Epithelial cell of esophagus (primary cell): ENCODE data around the gene MRS2.

Source experiments
- DNase-seq: peaks from one replicate; pipeline ENCODE4 v3.0.0; 2010; ENCODE audit warnings: low read depth
- H3K4me3 ChIP-seq: 2 replicates; pipeline ENCODE4 v1.5.1; 2011; ENCODE audit warnings: mild to moderate bottlenecking, low read length, control low read depth
- TF ChIP-seq, protein P1 (sequence below): IDR thresholded peaks from 2 replicates; pipeline ENCODE4 v1.5.1; 2011; ENCODE audit warnings: low read depth, mild to moderate bottlenecking, low read length, control low read depth, inconsistent platforms; ENCODE audit not compliant: insufficient read depth; ENCODE audit errors: missing control alignments

The MRS2 gene

DNA sequence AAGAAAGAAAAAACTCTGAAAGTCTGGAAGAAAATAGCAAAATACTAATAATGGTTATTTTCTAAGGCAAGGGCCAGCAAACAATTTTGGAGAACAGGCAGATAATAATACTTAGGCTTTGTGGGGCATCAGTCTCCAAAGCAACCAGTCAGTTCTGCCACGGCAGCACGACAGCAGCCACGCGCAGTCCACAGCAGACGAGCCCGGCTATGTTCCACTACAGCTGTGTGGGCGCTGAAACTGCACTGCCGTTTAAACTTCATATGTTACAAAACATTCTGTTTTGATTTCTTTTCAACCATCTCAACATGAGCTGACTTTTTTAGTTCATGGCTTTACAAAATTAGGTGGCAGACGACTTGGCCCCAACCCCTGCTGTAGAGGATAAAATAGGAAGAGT is 29.9 kb downstream of the MRS2 start:
- TF ChIP-seq, protein P1, sequence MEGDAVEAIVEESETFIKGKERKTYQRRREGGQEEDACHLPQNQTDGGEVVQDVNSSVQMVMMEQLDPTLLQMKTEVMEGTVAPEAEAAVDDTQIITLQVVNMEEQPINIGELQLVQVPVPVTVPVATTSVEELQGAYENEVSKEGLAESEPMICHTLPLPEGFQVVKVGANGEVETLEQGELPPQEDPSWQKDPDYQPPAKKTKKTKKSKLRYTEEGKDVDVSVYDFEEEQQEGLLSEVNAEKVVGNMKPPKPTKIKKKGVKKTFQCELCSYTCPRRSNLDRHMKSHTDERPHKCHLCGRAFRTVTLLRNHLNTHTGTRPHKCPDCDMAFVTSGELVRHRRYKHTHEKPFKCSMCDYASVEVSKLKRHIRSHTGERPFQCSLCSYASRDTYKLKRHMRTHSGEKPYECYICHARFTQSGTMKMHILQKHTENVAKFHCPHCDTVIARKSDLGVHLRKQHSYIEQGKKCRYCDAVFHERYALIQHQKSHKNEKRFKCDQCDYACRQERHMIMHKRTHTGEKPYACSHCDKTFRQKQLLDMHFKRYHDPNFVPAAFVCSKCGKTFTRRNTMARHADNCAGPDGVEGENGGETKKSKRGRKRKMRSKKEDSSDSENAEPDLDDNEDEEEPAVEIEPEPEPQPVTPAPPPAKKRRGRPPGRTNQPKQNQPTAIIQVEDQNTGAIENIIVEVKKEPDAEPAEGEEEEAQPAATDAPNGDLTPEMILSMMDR: no peak
- DNase-seq: no peak
- no peak overlapping the region for H3K4me3 ChIP-seq

DNA sequence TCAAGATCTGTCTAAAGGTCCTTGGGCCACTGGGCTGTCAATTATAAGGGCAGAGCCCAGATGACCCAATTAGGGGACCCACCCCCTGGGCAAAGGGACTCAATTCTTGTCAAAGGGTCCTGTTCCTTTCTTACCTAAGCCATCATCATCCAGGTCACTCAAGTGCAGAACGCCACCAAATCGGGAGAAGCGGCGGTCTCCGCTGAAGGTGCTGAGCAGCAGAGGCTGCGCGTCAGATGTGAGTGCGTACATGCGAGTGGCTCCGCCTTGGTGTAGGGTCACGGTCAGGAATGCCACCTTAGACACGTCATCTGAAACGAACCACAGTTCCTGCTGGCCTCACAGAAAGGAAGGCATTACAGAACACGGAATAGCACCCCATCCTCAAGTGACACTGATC is 34.2 kb downstream of the MRS2 start:
- H3K4me3 ChIP-seq: no peak overlapping the region
- TF ChIP-seq, protein P1: no peak
- no peak for DNase-seq

DNA sequence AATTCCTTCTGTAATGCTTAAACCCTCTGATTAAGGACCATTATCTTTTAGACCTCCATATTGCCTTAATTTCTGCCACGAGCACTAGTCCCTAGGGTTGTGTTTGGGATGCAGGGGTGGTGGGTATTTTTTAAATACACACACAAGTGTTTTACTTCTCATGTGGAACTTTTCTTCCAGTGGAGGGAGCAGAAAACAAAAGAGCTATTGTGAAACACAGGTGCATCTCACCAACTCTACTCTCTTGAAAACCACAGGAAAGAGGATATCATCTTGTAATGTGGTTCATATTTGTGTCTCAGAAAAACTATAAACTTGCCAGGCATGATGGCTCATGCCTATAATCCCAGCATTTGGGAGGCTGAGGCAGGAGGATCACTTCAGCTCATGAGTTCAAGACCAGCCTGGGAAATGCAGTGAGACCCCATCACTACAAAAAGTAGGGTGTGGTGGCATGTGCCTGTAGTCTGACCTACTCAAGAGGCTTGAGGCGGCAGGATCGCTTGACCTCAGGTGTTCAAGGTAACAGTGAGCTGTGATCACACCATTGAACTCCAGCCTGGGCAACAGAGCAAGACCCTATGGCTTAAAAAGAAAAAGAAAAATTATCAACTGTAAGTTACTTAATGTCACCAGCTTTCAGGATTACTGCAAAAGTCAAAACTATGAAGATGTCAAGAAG is 37.3 kb downstream of the MRS2 start:
- no peak for DNase-seq
- TF ChIP-seq, protein P1: no peak
- H3K4me3 ChIP-seq: no peak overlapping the region

DNA sequence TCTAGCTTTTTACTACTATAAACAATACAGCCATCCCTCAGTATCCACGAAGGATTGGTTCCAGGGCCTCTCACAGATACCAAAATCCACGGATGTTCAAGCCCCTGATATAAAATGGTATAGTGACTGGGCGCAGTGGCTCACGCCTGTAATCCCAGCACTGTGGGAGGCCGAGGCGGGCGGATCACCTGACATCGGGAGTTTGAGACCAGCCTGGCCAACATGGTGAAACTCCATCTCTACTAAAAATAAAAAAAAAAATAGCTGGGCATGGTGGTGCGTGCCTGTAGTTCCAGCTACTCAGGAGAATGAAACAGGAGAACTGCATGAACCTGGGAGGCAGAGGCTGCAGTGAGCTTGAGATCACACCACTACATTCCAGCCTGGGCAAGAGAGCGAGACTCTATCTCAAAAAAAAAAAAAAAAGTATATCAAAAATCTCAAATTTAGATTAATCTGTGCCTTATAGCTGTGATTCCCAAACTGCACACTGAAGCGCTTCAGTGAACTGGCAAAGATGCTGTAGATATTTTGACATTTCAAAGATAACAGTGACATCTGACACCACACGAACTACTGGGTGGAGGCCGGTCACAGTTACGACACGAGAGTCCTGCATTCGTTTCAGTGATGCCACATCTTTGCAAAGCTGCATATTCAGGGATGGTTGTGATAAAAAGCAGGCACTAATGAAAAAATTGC is 38.3 kb downstream of the MRS2 start:
- TF ChIP-seq, protein P1: no peak
- H3K4me3 ChIP-seq: no peak overlapping the region
- peak; percentile 21 for DNase-seq

DNA sequence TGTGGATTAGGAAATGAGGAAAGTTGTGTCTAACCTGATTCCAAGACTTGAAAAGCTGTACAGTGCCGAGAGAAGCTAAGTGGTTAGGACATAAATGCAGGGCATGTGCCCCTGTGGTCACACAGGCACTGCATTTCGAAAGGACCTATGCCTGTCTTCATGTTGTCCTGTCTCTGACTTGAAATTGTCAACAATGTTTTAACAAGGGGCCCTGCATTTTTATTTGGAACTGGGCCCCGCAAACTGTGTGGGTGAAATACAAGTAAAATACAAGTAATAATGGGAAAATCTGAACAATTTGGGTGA is 38.8 kb downstream of the MRS2 start:
- no peak overlapping the region for H3K4me3 ChIP-seq
- TF ChIP-seq, protein P1: no peak
- no peak for DNase-seq

DNA sequence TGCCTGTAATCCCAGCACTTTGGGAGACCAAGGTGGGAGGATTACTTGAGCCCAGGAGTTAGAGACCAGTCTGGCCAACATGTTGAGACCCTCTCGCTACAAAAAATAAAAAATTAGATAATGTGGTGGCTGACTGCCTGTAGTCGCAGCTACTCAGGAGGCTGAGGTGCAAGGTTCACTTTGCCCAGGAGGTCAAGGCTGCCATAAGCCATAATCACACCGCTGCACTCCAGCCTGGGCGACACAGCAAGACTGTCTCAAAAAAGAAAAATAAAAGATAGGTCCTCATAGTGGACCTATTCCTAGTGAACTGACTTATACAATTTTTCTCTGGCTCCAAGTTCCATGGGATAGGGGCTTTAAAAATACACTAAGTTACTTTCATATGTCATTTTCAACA is 41.9 kb downstream of the MRS2 start:
- TF ChIP-seq, protein P1: no peak

DNA sequence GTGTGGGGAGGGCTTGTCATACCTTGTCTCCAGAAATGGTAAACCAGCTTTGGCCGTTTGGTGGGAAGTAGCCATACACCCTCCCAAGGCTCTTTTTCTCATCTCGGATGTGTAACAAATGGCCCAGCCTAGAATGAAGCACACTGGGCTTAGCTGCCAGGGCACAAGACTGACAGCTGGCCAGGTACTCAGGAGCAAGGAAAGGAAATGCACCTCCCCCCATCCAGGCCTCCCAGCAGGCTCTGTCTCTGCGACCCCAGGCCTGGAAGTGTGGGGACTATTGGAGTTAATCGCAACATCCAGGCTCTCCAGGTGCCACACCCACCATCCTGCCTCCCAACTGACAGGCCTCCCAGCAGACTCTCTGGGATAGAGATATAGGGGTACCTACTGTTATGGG is 43.0 kb downstream of the MRS2 start:
- TF ChIP-seq, protein P1: no peak
- no peak for DNase-seq

More for the DNA sequence above, 41.9 kb downstream of the MRS2 start:
- H3K4me3 ChIP-seq: no peak overlapping the region
- DNase-seq: no peak

More for the DNA sequence above, 43.0 kb downstream of the MRS2 start:
- no peak overlapping the region for H3K4me3 ChIP-seq
